Stimulated activated CD4-positive, alpha-beta T cell treated with anti-CD3 and anti-CD28 coated beads, Interleukin-1b, Interleukin-23, amount 100 ng/mL, for 4 hours (primary cell): ENCODE results near the gene MFAP2.

Source experiments
- DNase-seq, 2 donors: peaks; one replicate each; pipeline ENCODE4 v3.0.0-alpha.2; 2020; ENCODE audit warnings: low read depth in 2 of 2

The MFAP2 gene

GRCh38 chr1:17007121-17007520, 26.7 kb upstream of the MFAP2 start:
- no peak for DNase-seq

GRCh38 chr1:17005365-17005740, 24.9 kb upstream of the MFAP2 start:
- DNase-seq: no peak

- DNase-seq: no peak
Measured at GRCh38 chr1:17004466-17005364, 24.3 kb upstream of the MFAP2 start.

- no peak for DNase-seq
Measured at GRCh38 chr1:17002524-17002902, 22.1 kb upstream of the MFAP2 start.

GRCh38 chr1:17001760-17002523, 21.5 kb upstream of the MFAP2 start:
- no peak for DNase-seq

- DNase-seq: no peak
Measured at GRCh38 chr1:16999863-17000262, 19.4 kb upstream of the MFAP2 start.

GRCh38 chr1:16998589-16998988, 18.2 kb upstream of the MFAP2 start:
- no peak for DNase-seq

GRCh38 chr1:16996845-16997244, 16.4 kb upstream of the MFAP2 start:
- DNase-seq: no peak

GRCh38 chr1:16993521-16994038, 13.2 kb upstream of the MFAP2 start:
- DNase-seq: no peak

- no peak for DNase-seq
Measured at GRCh38 chr1:16992675-16993074, 12.3 kb upstream of the MFAP2 start.

- DNase-seq: no peak
Measured at GRCh38 chr1:16992102-16992501, 11.7 kb upstream of the MFAP2 start.

- no peak for DNase-seq
Measured at GRCh38 chr1:16991571-16991970, 11.2 kb upstream of the MFAP2 start.

GRCh38 chr1:16989676-16990391, 9.4 kb upstream of the MFAP2 start:
- no peak for DNase-seq

GRCh38 chr1:16988210-16988609, 7.8 kb upstream of the MFAP2 start:
- DNase-seq: no peak

GRCh38 chr1:16986962-16987361, 6.5 kb upstream of the MFAP2 start:
- no peak for DNase-seq

- no peak for DNase-seq
Measured at GRCh38 chr1:16986560-16986959, 6.1 kb upstream of the MFAP2 start.

GRCh38 chr1:16986113-16986512, 5.7 kb upstream of the MFAP2 start:
- DNase-seq: no peak

- no peak for DNase-seq
Measured at GRCh38 chr1:16984717-16985116, 4.3 kb upstream of the MFAP2 start.

- no peak for DNase-seq
Measured at GRCh38 chr1:16983649-16984048, 3.2 kb upstream of the MFAP2 start.

- DNase-seq: no peak
Measured at GRCh38 chr1:16982902-16983301, 2.5 kb upstream of the MFAP2 start.

GRCh38 chr1:16981269-16981849, 939 bp upstream of the MFAP2 start:
- DNase-seq: no peak
